CD4-positive, alpha-beta T cell treated with Interleukin-15 for 4 hours (primary cell): ENCODE measurements around the gene SMG5.

Experiments used
- DNase-seq: peaks from one replicate; pipeline ENCODE4 v3.0.0-alpha.2; 2020; ENCODE audit warnings: low spot score

Gene SMG5

GRCh38 chr1:156214024-156214748 is 68.4 kb downstream of the SMG5 start:
- peak; percentile 58 for DNase-seq

DNA sequence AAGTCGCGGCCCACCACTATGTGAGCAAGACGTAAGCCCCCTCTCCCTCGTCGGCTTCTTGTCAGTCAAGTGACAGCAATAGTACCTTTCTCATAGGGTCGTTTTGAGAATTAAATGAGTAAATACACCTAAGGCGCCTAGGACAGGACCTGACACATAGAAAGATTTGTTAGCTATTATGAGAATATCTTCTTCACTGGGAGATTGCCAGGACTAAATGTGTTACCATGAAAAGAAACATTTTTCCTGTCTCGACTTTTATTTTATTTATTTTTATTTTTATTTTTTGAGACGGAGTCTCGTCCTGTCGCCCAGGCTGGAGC is 69.0 kb downstream of the SMG5 start:
- no peak for DNase-seq

- DNase-seq, result peak; percentile 95
Observed at GRCh38 chr1:156212833-156213643, 69.6 kb downstream of the SMG5 start, which contains the start of gene PMF1. TSS of gene PMF1 (plus strand) at chr1:156213007. CDS start at chr1:156213016, 9 bp downstream.

GRCh38 chr1:156212130-156212529 is 70.5 kb downstream of the SMG5 start:
- DNase-seq, result no peak

DNA sequence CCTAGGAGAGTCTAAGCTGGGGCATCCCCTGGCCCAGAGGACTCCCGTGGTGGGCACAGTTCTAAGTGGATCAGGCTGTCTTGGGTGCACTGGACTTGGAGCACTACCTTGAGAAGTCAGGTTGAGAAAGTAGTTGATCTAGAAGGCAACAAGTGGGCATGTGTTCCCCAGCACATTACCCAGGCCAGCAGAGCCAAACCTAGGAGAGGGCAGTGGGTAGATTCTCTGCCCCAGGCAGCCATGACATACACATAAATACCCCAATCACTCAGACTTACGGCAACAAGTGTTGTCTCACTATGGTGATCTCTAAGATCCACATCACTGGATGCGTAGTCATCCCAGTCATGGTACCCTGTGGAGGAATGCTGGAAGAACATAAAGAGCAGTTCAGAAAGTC is 71.4 kb downstream of the SMG5 start:
- DNase-seq, result no peak

DNA sequence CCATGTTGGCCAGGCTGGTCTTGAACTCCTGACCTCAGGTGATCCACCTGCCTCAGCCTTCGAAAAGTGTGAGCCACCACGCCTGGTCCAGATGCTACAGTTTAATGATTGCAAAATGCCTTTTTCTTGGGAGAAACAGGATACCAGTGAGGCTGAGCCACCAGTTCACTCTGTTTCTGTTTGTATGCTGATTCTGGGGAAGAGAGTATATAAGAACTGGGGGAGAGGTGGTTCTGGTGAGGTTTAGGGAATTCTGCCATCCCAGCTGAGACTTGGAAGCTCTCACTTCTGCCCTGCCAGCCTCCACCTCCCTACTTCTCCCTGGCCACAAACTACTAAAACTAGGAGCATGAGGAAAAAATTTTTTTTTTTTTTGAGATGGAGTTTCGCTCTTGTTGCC is 77.9 kb downstream of the SMG5 start:
- DNase-seq, result no peak

- no peak for DNase-seq
Observed at GRCh38 chr1:156203331-156203730, 79.3 kb downstream of the SMG5 start.

DNA sequence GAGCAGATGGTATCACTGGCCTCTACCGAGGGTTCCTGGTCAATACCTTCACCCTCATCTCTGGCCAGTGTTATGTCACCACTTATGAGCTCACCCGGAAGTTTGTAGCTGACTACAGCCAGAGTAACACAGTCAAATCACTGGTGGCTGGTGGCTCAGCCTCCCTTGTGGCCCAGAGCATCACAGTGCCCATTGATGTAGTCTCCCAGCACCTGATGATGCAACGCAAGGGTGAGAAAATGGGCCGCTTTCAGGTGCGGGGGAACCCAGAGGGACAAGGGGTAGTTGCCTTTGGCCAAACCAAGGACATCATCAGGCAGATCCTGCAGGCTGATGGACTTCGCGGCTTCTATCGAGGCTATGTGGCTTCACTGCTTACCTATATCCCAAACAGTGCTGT is 82.6 kb downstream of the SMG5 start:
- no peak for DNase-seq
